ENCODE results near the gene LBX2. TPM values are rescaled to one million over a fixed set of nuclear protein-coding genes. Genes with fewer than 3 reads are reported as not detected.
A peak's percentile ranks its signal among the peaks of the same experiment; 100 is the strongest.

LBX2 gene
- total RNA-seq, 1 donor from 2014 or later = 0.20 TPM

DNA sequence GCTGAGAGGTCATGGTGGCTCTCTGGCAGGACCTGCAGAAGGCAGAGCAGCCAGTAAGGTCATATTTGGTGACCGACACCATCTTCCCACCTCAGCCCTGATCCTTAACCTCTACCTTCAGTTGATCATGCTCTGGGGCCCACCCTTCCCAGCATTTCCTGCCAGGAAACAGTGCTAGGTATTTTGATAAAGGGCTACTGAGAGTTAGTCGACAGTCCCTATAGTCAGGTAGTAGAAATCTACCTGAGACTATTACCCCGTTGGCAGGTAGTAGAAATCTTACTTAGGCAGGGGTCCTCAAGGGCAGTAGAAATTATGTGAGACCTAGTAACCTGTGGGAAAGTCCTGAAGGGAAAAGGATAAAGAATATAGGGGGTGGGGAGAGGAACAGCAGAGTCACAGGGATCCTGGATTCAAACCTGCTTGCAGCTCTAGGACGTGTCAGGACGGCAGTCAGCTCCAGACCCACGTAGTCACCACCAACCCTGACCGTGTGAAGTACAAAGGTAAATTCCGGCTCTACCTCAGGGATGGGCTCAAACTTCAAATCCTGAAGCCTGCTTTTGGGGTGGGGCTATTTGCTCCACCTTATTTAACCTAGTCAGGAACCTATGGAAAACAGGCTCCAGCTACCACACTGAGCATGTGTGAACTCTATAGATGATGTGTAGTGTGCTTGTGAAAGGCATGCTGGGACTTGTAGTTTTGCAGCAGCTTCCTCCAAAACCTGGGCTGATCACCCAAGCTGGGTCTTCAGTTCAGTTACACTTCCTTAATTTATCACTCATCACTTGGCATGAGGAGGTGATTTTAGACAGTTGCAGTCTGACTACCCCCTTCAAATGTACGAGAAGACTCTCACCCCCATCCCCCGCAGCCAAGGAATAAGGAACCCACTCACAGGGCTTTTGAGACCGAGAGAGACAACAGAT, 26.6 kb upstream of the LBX2 start, which contains the start of gene DQX1:
Gene DQX1, minus strand, starts transcription at position 515 of the 932 bp plus-strand sequence. Its CDS starts 502 bp downstream, at position 13.
- no peak for DNase-seq

DNA sequence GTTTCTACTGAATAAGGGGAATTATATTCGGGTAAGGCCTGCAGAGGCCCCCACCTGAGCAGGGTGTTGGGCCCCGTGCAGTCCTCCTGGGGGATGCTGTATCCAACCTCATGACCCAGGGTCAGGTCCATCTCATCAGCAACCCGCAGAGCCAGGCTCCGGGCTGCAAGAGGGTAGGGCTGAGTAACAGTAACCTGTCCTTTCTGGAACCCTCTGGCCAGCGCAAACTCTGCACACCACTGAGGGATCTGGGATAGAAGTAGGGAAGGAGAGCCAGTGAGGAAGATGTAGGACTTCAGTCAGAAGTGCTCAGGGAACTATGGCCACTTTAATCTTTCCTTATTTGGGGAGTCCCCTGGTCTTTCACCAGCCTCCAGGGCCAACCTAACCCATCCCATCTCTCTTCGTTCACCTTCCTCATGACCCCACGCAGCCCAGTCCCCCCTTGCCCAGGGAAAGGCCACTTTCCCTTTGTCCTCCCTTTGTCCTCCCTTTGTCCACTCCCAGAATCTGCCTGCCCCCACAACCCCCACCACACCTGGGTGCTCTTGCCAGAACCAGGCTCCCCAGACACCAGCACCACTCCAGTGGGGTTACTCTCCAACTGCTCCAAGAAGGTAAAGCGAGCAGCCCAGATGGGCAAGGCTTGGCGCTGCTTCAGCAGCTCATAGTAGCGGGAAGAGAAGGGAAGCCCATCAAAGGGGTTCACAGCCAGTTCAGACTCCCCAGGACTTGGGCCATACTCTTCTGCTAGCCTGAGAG, 25.7 kb upstream of the LBX2 start:
- no peak for DNase-seq

DNA sequence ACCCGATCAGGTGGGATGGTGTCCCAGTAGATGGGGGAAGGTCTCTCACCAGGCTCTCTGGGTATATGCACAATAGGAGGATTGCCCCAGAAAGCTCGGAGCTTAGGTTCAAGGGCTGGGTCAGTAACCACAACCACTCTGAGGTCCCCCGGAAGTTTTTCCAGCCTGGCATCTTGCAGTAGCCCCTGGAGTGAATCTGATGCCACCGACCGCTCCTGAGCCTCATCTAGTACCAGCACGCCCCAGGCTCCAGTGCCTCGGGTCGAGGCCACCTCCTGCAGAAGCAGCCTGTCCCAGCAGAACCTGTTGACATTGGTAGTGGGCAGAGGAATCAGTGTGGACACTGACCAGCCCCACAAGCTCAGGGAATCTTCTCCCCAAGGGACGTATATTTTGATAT, 24.6 kb upstream of the LBX2 start:
- no peak for DNase-seq

DNA sequence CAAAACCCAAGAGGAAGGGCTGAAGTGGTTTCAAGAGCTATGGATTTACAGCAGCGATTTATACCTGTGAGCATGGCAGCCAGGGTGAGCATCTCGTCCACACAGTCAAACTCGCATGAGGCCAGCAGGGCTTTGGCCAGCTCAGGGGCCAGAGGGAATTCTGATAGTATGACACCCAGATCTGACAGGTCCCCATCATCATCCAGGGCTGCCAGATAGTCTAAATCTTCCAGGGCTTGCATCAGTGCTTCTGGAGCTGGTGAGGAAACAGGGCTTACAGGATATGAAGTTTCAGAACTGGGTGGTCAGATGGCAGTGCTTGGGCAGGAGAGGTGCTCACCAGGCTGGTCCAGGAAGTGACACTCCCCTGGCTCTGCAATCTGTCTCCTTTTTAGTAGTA, 23.1 kb upstream of the LBX2 start:
- no peak for DNase-seq

DNA sequence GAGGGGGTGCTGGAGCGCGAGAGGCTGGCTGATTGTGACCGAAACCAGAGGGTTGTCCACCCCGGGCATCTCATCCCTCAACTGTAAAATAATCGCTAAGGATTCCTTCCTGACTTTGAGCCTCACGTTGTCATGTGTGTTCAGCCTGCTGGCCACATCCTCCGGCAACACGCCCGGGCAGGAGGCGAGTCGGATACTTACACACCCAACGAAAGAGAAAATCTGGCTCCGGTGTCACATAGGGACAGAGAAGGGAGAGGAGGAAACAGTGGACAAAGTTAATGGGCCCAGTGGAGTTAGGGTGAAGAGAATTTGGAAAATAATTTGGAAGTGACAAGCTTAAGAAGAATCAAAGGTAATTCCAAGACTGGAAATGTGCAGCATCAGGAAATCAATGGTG, 17.2 kb upstream of the LBX2 start:
- no peak for DNase-seq

DNA sequence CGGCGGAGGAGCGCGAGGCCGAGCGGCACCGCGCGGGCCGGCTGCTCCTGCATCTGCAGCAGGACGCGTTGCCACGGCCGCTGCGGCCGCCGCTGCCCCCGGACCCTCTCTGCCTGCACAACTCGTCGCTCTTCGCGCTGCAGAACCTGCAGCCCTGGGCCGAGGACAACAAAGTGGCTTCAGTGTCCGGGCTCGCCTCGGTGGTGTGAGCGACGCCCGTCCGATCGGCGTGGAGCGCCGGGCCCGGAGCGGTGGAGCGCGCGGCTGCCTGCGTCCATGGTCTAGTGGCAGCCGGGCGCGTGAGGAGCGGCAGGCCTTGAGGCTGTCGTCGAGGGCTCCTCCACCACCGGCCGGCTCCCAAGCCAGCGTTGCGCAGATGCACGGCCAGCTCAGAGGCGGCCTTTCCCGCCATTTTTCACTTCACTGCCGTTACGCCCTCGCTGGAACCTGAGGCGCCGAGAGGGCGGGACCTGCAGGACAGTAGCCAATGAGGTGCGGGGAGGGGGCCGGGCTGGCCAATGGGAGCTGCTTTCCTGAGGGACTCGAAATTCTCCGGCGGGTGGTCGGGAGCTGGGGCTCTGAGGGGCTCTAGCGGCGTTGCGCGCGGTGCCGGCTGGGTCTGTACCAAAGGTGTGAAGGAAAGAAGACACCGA, 16.7 kb upstream of the LBX2 start:
- peak; percentile 20 for DNase-seq

DNA sequence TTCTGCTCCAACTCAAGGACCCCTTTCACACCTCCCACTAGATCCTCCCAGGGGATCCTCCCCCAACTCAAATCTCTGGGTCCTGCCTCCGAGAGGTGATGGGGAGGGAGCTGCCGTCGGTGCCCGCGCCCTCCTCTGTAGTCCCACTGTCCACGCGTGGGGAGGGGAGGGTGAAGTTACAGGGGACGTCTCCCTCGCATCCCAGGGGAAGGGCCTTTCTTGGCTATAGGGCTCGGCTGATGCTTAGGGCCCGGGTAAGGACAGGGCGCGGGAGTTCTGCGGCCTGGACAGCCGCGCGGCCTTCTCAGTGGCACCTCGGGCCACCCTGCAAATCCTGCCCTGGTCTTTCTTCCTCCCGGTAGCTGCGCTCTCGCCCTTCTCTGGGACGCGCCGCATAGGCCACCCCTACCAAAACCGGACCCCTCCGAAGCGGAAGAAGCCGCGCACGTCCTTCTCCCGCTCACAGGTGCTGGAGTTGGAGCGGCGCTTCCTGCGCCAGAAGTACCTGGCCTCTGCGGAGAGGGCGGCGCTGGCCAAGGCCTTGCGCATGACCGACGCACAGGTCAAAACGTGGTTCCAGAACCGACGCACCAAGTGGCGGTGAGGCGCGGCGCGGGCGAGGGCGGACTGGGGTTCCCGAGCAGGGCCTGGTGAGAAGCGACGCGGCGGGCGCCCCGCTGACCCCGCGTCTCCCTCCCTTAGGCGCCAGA, 16.0 kb upstream of the LBX2 start:
- DNase-seq = no peak

DNA sequence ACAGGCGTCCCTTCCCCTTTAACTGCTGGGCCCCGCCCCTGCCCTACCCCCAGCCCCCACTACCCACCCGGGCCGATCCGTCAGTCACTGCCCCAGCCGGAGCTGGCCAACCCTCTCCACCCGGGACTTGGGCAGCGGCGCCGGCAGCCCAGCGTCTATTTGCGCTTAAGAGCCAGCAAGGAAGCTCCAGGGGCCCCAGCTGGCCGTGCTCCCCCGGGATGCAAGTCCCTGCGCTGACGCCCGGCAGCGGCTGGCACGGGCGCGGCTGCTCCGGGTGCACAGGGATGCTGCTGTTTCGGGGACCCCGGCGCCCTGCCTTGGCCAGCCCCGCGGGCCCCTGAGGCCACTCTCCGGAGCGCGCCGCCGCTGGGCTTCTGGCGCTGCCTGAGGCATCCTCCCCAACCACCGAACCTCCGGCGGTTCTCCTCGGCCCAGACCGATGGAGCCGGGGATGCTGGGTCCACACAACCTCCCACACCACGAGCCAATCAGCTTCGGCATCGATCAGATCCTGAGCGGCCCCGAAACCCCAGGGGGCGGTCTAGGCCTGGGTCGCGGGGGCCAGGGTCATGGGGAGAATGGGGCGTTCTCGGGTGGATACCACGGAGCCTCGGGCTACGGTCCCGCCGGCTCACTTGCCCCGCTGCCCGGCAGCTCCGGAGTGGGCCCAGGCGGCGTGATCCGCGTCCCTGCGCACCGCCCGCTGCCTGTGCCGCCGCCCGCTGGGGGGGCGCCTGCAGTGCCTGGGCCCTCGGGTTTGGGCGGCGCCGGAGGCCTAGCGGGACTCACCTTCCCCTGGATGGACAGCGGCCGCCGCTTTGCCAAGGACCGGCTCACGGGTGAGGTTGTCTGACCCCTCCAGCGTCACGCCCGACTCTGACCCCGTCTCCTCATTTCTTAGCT, 15.2 kb upstream of the LBX2 start, which contains the start of gene TLX2:
Gene TLX2, plus strand, starts transcription at position 83 of the 903 bp plus-strand sequence. Its CDS starts 357 bp downstream, at position 440.
- no peak for DNase-seq

DNA sequence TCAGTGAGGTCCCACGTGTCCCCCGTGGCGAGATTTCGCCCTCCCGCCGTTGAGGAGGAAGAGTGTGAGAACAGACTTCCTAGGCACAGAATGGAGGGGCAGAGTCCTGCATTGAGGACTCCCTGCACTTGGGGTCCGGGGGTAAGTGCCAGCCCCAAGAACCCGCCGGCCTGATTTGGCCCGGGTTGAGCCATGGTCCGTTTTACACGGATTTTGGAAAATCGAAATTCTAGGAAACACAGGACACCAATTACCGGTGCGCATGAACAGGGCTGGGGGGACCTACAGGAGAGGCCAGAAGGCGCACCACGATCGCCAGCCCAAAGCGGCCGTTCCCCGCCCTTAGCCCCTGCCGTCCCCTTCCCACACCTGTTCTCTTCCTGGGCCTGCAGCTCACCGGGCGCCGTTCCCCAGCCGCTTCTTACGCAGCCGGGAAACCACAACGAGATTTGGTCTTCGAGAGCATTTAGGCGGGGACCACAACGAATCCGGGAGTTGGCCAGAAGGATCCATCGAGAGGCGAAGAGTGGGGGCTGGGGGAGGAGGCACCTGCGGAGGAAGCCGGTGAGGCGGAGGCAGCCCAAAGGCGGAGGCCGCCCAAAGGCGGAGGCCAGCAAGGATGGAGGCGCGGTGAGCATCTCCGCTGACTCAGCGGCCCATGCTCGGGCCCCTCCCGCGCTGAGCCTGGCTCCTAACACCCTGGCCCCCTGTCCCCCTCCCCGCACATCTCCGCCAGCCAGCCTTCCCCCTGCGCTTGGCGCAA, 14.4 kb upstream of the LBX2 start:
- DNase-seq = no peak

DNA sequence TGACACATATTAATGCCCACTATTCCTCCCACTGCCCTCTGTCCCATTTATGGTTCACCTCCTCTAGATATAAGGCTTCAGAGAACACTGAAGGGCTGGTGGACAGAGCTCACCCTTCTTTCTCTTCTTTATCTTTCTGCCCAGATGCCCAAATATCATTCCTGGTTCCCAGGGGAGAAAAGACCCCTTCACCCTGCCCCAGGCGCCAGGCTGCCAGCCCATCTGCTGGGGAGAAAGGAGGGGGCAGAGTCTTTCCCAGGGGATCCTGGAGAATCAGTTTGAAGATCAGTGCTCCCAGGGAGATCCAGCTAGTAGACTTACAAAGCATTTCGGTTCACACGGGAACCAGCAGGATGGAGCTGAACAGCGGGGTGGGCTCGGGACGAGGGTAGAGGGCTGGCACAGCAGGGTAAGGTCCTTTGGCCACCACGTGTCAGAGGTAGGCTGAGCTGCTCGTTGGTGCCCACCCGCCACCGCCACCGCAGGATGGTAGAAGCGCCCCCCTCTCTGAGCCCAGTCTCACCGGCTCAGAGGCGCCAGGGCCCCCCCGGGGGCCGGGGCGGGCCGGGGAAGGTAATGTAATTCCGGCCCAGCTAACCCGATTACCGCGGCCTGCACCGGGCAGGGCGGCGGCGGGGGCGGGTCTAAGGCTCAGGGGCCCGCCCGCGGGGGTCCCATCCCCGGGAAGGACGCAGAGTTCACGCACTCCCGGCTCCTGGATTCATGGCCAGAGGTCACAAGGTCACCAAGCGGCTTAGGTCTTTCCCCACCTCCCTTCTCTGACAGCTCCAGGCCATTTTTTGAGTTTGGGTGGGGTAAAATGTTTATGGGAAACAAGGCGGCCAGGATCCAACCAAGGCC, 13.6 kb upstream of the LBX2 start:
- DNase-seq = no peak

DNA sequence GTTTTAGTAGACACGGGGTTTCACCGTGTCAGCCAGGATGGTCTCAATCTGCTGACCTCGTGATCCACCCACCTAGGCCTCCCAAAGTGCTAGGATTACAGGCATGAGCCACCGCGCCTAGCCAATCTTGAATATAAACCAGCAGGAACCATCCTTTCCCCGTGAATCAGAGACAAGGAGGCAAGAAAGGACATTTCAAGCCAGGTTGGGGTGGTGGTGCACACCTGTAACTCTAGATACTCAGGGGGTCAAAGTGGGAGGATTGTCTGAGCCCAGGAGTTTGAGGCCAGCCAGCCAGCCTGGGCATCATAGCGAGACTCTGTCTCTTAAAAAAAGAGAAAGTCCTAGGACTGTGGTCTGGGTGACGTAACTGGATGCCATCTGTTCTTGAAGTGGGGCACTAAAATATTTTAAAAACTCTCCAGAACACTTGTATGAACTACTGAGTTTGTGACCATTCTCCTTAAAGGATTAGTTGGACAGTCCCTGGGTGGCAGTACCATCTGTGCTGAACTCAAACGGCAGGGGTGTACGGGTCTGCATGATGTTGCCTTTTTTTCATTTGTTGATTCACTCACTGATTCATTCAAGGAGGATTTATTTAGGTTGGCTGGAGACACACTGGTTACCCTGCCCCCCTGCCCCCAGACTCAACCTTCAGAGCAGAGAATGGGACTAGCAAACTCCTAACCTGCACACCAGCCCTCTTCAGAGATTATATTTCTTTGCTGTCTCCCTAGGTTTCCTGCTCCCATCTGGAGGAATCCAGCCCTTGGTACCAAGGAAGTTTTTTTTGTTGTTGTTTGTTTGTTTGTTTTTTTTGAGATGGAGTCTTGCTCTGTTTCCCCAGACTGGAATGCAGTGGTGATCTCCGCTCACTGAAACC, 11.9 kb upstream of the LBX2 start:
- DNase-seq = no peak

DNA sequence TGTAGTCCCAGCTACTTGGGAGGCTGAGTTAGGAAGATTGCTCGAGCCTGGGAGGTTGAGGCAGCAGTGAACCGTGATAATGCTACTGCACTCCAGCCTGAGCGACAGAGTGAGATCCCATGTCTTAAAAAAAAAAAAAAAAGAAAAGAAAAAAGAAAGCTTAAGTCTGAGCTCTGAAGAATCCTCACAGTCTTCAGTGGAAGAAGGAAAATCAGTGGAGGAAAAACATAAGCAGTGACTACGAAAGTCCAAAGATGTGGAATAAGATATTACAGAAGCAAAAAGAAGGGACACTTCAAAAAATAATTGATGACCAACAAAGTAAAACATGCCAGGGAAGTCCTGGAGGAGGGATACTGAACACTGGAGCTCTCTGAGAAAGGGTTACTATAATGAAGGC, 10.9 kb upstream of the LBX2 start:
- no peak for DNase-seq

DNA sequence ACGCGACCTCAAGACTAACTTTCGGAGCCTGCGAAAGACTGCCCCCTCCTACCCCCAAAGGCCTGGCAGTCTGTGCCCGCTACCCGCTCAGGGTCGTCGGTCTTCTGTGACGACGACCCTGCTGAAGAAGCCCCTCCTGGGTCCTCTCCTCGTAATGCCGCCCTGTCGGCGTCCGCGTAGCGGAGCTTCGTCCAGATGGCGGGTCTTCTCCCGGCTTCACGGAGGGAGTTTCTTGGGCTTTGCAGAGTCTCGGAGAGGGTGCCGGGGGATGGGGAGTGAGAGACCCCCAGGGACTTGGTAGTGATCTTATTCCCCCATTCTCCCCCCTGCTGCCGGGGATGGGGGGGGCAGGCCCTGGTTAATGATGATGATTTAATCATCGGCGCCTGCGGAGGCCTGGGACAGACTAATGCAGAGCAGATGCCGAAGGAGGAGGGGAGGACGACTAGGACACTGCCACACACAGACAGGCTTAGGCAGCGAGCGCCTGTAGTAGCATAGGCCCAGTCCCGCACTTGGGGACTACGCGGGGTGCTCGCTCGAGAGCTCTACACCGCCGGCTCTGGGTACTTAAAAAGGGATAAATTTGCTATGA, 8.6 kb upstream of the LBX2 start:
- peak; percentile 80 for DNase-seq

DNA sequence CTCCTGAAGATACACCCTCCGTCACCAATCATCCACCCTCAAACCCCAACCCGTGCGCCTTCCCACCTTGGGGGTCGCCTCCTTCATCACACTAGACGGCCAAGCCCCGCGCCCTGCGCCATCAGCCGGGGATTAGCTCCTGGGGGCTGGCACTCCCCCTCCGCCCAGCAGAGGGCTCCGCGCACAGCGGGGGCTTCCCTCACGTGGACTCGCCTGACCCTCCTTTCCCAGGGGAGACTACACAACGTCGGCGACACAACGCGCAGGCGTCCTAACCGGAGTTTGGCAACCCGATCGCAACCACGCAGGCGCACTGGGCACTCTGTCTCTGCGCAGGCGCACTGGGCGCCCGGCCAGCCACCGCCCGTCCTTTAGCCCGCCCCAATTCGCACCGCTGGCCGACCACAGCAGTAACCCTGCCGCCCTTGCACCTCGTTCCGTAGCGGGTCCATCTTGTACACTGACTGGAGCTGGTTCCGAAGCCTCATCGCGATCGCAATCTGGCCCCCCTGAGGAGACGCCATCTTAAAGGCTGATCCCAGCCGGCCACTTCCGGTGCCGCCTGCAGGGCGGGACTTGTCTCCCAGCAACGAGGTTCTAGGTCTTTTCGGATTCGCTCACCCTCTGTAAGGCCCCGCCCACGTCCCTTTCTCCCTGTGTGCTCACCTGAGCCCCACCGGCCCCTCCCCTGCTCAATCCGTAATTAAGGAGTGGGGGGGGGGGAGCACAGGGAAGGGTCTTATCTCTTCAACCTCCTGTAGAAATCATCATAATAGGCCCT, 7.9 kb upstream of the LBX2 start, which contains the start of gene PCGF1:
Gene PCGF1, minus strand, starts transcription at position 551 of the 781 bp plus-strand sequence. Its CDS starts 27 bp downstream, at position 524.
- peak; percentile 98 for DNase-seq

DNA sequence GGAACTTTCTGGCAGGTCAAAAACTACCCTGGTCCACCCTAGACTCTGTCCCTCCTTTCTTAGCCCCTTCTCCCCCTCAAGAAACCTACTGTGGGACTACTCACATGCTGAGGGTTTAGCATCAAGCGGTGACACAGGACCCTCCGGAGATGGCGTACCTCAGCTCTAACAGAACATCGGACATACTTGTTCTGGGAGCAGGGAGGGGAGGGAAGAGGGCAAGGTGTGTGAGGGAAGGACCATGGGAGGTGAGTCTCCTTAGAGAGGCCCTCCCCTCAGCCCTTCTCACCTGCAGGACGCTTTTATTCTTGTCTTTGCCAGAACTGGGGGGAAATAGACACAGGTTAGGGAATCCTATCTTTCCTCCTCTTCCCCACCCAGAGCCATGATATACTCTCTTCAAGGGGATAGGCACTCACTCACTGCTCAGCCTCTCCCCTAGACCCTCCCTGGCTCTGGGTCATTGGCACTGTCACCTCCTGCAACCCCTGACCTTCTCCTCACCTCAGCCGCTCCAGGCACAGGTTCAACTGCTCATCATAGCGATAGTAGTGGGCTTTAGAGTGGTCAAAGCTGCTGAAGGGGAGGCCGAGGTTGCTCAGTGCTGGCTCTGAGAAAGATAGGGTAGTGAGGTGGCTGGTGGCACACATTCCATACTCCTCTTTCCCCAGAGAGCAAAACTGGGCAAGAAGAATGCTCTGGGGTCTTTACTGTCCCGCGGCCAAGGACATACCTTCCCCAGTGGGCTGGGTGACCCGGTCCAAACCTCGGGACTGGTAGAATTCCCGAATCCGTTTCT, 6.2 kb upstream of the LBX2 start:
- DNase-seq = no peak

DNA sequence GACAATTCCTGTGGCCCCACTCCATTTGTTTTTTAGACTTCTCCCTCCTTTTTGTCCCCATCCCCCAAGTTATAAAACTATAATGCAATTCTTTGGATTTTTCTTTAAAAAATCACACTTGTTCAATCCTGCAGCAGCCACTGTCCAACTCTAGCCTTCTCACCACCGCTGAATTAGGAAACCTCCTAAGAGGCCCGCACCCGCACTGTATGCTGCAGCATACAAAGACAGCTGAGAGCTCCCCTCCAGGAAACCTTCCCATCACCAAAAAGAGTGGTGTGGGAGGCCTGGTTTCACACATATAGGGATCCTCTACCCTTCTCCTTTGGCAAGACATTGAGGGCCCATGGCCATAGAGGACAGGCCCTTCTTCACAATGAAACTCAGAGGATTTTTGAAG, 5.2 kb upstream of the LBX2 start:
- DNase-seq = no peak

Data from skin of body (tissue), 2 donors.